OCI-LY7 (cell line): ENCODE results near the gene STOML2.

Experiments
- EZH2phosphoT487 ChIP-seq: fragments of 200-600 bp; sonication (generic); IDR thresholded peaks from 2 replicates; pipeline ENCODE4 v1.6.1; 2018; ENCODE audit warnings: low read depth, borderline replicate concordance, mild to moderate bottlenecking, mixed run types, antibody characterized with exemption, low read length, moderate library complexity, mixed read lengths
- TF ChIP-seq, protein P1 (sequence below): fragments of 200-600 bp; sonication (generic); conservative IDR thresholded peaks from 2 replicates; pipeline ENCODE4 v1.5.1; 2014; ENCODE audit warnings: mild to moderate bottlenecking, antibody characterized with exemption, low read length, moderate library complexity, mixed read lengths

DNA sequence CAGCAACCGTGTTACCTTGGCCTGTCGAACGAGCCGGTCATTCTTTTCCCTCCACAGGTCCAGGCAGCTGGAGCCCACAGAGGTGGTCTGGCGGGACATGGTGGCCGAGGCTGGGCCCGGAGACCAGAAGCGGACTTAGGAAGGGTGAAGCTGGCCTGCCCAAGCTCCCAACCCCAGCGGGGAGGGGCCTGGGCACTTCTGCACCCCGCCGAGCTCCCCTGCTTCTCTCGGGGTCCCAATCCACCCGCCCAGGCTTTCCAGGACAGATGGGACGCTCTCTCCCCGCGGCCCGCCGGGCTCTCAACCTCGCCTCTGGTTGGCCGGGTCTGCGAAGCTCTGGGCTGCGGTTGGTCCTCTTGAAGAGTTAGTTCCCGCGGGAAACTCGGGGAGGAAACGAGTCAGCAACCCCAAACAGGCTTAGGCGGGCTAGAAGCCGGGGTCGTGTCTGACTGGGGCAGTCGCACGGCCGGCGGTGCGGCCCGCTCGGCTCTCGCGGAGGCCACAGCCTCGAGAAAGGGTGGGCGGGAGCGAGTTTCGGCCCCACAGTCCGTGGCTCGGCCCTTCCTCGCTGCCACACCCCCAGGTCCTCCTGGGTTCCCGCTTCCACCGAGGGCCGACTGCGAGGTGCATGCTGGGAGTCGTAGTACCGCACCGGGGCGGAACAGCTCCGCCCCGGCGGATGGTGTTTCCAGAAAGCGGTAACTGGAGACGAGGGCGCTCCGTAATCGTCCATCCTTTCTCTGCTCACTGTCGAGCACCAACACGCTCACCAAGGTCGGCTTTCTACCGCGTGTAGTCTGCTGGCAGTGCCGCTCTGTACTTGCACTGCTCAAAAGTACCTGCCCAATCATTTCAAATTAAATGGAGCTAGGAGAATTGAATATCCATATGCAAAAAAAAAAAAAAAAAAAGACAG is 23.2 kb downstream of the STOML2 start, which contains the start of gene FANCG:
- TF ChIP-seq, protein P1, sequence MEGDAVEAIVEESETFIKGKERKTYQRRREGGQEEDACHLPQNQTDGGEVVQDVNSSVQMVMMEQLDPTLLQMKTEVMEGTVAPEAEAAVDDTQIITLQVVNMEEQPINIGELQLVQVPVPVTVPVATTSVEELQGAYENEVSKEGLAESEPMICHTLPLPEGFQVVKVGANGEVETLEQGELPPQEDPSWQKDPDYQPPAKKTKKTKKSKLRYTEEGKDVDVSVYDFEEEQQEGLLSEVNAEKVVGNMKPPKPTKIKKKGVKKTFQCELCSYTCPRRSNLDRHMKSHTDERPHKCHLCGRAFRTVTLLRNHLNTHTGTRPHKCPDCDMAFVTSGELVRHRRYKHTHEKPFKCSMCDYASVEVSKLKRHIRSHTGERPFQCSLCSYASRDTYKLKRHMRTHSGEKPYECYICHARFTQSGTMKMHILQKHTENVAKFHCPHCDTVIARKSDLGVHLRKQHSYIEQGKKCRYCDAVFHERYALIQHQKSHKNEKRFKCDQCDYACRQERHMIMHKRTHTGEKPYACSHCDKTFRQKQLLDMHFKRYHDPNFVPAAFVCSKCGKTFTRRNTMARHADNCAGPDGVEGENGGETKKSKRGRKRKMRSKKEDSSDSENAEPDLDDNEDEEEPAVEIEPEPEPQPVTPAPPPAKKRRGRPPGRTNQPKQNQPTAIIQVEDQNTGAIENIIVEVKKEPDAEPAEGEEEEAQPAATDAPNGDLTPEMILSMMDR = no peak; the same call in 1 of the 2 replicates
- no peak for TF ChIP-seq EZH2phosphoT487
